HEK293 (cell line): Measurements from ENCODE around the gene KIF5A.

Experiments used
- CTCF ChIA-PET: fragments of 350-600 bp; formaldehyde crosslinking; extraction: SDS; loops from one replicate; lab custom pipeline; 2021; ENCODE audit warnings: antibody characterized with exemption; lab: Yijun Ruan, JAX
- POLR2A ChIA-PET: fragments of 300-600 bp; formaldehyde crosslinking; extraction: SDS; loops from one replicate; lab custom pipeline; 2020; ENCODE audit warnings: antibody characterized with exemption, inconsistent platforms; lab: Yijun Ruan, JAX
- H3K27ac ChIP-seq: fragments of 200-500 bp; sonication (Bioruptor generic); 2 replicates; pipeline ENCODE4 v1.5.1; 2014; ENCODE audit warnings: low read depth, low read length, control low read depth, inconsistent platforms; ENCODE audit errors: extremely low read depth
- H3K36me3 ChIP-seq, 2 experiments: fragments of 200-500 bp in 1 of 2; sonication (Bioruptor generic) in 1 of 2; 1 replicate in 1 of 2; 2 replicates in 1 of 2; pipeline ENCODE4 v1.5.1; 2014 to 2017; ENCODE audit warnings: inconsistent platforms in 2 of 2, low read length in 2 of 2; ENCODE audit not compliant: control insufficient read depth in 2 of 2, insufficient read depth in 1 of 2
- H3K4me1 ChIP-seq: fragments of 200-500 bp; sonication (Bioruptor generic); 2 replicates; pipeline ENCODE4 v1.5.1; 2014; ENCODE audit warnings: mild to moderate bottlenecking, low read length, inconsistent platforms; ENCODE audit not compliant: control insufficient read depth, insufficient read depth
- H3K4me3 ChIP-seq: 2 replicates; pipeline ENCODE4 v1.5.1; 2011; ENCODE audit warnings: low read depth, mild to moderate bottlenecking, control low read depth, low read length, moderate library complexity
- H3K9me3 ChIP-seq: fragments of 200-500 bp; sonication (Bioruptor generic); 2 replicates; pipeline ENCODE4 v1.5.1; 2014; ENCODE audit warnings: low read depth, low read length, inconsistent platforms; ENCODE audit not compliant: control insufficient read depth, insufficient read depth
- EGR2 ChIP-seq: fragments of 450-650 bp; formaldehyde crosslinking; IDR thresholded peaks from 2 replicates; pipeline ENCODE4 v1.5.1; 2016; ENCODE audit warnings: low read depth, missing biosample characterization, missing genetic modification characterization
- GLIS1 ChIP-seq: fragments of 450-650 bp; formaldehyde crosslinking; IDR thresholded peaks from 2 replicates; pipeline ENCODE4 v1.5.1; 2016; ENCODE audit warnings: missing biosample characterization, missing genetic modification characterization
- ZBTB17 ChIP-seq: fragments of 450-650 bp; formaldehyde crosslinking; IDR thresholded peaks from 2 replicates; pipeline ENCODE4 v1.5.1; 2016; ENCODE audit warnings: missing biosample characterization, missing genetic modification characterization
- ZFHX2 ChIP-seq: fragments of 450-650 bp; formaldehyde crosslinking; conservative IDR thresholded peaks from 2 replicates; pipeline ENCODE4 v1.5.1; 2016; ENCODE audit warnings: missing biosample characterization, missing genetic modification characterization
- ZNF10 ChIP-seq: fragments of 450-650 bp; formaldehyde crosslinking; IDR thresholded peaks from 2 replicates; pipeline ENCODE4 v1.5.1; 2017; ENCODE audit warnings: missing biosample characterization, missing genetic modification characterization
- ZNF335 ChIP-seq: fragments of 450-650 bp; formaldehyde crosslinking; conservative IDR thresholded peaks from 2 replicates; pipeline ENCODE4 v1.5.1; 2016; ENCODE audit warnings: missing biosample characterization, missing genetic modification characterization
- ZNF558 ChIP-seq: fragments of 450-650 bp; formaldehyde crosslinking; IDR thresholded peaks from 2 replicates; pipeline ENCODE4 v1.5.1; 2016; ENCODE audit warnings: missing biosample characterization, missing genetic modification characterization
- ZNF785 ChIP-seq: fragments of 450-650 bp; formaldehyde crosslinking; IDR thresholded peaks from 2 replicates; pipeline ENCODE4 v1.5.1; 2016; ENCODE audit warnings: missing biosample characterization, missing genetic modification characterization
- TF ChIP-seq, protein P1 (sequence below): fragments of 450-650 bp; formaldehyde crosslinking; conservative IDR thresholded peaks from 2 replicates; pipeline ENCODE4 v1.5.1; 2016; ENCODE audit warnings: low read depth, missing biosample characterization, missing genetic modification characterization
- TF ChIP-seq, protein P2 (sequence below): fragments of 450-650 bp; formaldehyde crosslinking; IDR thresholded peaks from 2 replicates; pipeline ENCODE4 v1.5.1; 2017; ENCODE audit warnings: missing biosample characterization, missing genetic modification characterization
- TF ChIP-seq, protein P3 (sequence below): fragments of 450-650 bp; formaldehyde crosslinking; IDR thresholded peaks from 2 replicates; pipeline ENCODE4 v1.5.1; 2016; ENCODE audit warnings: missing biosample characterization, missing genetic modification characterization
- TF ChIP-seq, protein P4 (sequence below): fragments of 450-650 bp; formaldehyde crosslinking; IDR thresholded peaks from 2 replicates; pipeline ENCODE4 v1.5.1; 2016; ENCODE audit warnings: missing biosample characterization, missing genetic modification characterization

Gene KIF5A

DNA sequence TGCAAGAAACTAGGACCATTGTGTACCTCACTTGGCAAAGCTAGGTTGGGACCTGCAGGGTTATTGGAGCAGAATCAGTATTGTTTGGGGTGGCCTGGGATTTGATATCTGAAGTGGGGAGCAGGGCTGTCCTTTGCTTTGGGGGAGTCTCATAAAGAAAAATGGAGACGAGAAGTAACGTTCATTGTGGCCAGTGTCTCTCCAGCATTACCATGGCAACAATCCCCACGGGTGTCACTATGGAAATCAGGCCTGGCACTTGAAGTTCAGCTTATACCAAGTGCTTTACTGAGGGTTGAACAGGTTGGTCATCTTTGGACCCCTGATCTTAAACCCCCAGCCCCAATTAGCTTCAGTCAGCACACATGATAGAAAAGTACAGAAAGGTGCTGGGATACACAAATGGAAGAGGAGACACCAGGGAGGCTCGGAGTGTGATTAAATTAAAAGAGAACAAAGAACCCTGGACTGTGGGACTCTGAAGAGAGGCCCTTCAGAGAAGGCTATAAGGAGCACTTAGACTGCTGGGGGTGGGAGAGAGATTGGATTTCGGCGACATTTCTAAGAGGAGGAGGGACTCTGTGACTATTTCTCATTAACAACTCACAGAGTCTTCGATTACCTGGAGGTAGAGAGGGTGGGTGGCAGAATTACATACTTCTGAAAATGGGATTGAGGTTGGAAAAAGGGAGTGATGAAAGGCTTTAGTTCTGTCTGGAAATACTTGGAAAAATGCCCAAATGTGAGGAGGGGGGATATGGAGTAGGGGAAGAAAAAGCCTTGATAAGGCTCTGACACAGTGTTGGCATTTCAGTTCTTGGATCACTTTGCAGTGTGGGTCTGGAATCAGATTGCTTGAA is 3.7 kb downstream of the KIF5A start (continued):
- TF ChIP-seq ZFHX2 (tag by site-specific recombination) (peak; percentile 84), GLIS1 (tag by site-specific recombination) (peak; percentile 38), ZBTB17 (tag by site-specific recombination) (peak; percentile 27; the same call in 1 of the 2 replicates), ZNF10 (tag by site-specific recombination) (no peak), ZNF558 (tag by site-specific recombination) (peak; percentile 44; the same call in 1 of the 2 replicates)
- TF ChIP-seq, protein P1, sequence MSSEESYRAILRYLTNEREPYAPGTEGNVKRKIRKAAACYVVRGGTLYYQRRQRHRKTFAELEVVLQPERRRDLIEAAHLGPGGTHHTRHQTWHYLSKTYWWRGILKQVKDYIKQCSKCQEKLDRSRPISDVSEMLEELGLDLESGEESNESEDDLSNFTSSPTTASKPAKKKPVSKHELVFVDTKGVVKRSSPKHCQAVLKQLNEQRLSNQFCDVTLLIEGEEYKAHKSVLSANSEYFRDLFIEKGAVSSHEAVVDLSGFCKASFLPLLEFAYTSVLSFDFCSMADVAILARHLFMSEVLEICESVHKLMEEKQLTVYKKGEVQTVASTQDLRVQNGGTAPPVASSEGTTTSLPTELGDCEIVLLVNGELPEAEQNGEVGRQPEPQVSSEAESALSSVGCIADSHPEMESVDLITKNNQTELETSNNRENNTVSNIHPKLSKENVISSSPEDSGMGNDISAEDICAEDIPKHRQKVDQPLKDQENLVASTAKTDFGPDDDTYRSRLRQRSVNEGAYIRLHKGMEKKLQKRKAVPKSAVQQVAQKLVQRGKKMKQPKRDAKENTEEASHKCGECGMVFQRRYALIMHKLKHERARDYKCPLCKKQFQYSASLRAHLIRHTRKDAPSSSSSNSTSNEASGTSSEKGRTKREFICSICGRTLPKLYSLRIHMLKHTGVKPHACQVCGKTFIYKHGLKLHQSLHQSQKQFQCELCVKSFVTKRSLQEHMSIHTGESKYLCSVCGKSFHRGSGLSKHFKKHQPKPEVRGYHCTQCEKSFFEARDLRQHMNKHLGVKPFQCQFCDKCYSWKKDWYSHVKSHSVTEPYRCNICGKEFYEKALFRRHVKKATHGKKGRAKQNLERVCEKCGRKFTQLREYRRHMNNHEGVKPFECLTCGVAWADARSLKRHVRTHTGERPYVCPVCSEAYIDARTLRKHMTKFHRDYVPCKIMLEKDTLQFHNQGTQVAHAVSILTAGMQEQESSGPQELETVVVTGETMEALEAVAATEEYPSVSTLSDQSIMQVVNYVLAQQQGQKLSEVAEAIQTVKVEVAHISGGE (tag by site-specific recombination) = no peak

DNA sequence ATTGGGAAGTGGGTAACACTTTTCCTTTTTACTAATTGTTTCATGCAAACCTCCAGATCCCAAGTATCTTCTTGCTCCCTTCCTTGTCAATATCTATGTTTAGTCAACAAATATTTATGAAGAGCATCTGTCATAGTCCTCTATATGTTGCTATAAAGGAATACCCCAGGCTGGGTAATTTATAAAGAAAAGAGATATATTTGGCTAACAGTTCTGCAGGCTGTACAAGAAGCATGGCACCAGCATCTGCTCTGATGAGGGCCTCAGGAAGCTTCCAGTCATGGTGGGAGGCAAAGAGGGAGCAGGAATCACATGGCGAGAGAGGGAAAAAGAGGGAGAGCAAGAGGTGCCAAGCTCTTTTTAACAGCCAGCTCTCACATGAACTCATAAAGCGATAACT is 4.6 kb downstream of the KIF5A start:
- H3K36me3 ChIP-seq = no peaks in the 10 kb centered on the region
- ChIA-PET POLR2A (no interaction called here), CTCF (no interaction called here)
- H3K9me3 ChIP-seq = no peaks in the 10 kb centered on the region
- H3K4me1 ChIP-seq = peaks cover 2% of the 10 kb centered on the region; the same call in 1 of the 2 replicates
- no peak for TF ChIP-seq EGR2 (tag by site-specific recombination)
- TF ChIP-seq, protein P2, sequence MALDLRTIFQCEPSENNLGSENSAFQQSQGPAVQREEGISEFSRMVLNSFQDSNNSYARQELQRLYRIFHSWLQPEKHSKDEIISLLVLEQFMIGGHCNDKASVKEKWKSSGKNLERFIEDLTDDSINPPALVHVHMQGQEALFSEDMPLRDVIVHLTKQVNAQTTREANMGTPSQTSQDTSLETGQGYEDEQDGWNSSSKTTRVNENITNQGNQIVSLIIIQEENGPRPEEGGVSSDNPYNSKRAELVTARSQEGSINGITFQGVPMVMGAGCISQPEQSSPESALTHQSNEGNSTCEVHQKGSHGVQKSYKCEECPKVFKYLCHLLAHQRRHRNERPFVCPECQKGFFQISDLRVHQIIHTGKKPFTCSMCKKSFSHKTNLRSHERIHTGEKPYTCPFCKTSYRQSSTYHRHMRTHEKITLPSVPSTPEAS = no peak
- TF ChIP-seq ZNF335 = no peak
- no peak for TF ChIP-seq ZNF785 (tag by site-specific recombination)
- TF ChIP-seq, protein P3, sequence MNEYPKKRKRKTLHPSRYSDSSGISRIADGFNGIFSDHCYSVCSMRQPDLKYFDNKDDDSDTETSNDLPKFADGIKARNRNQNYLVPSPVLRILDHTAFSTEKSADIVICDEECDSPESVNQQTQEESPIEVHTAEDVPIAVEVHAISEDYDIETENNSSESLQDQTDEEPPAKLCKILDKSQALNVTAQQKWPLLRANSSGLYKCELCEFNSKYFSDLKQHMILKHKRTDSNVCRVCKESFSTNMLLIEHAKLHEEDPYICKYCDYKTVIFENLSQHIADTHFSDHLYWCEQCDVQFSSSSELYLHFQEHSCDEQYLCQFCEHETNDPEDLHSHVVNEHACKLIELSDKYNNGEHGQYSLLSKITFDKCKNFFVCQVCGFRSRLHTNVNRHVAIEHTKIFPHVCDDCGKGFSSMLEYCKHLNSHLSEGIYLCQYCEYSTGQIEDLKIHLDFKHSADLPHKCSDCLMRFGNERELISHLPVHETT (tag by site-specific recombination) = no peak
- no peak overlapping the region for H3K4me3 ChIP-seq
- H3K27ac ChIP-seq = no peak overlapping the region

DNA sequence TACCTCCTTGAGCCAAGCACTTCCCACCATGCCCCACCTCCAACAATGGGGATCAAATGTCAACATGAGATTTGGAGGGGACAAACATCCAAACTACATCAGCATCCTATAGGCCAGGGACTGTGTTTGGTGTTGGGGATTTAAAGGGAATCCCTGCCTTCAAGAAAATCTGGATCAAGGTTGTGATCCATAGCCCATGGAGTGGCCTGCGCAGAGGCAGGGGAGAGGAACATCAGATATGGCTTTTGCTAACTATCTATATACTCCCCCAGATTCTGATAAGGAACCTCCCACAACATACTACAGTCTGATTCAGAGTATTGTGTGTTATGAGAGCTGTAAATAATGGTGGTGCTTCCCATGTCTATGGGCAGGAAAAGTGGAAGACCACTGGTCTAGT is 5.1 kb downstream of the KIF5A start:
- Histone ChIP-seq H3K4me3 (no peak overlapping the region), H3K4me1 (peaks cover 2% of the 10 kb centered on the region; the same call in 1 of the 2 replicates), H3K9me3 (no peaks in the 10 kb centered on the region), H3K36me3 (no peaks in the 10 kb centered on the region), H3K27ac (no peak overlapping the region)
- CTCF ChIA-PET = no interaction called here
- TF ChIP-seq EGR2 (tag by site-specific recombination) (peak; percentile 75), ZFHX2 (tag by site-specific recombination) (peak; percentile 60)
- TF ChIP-seq, protein P4, sequence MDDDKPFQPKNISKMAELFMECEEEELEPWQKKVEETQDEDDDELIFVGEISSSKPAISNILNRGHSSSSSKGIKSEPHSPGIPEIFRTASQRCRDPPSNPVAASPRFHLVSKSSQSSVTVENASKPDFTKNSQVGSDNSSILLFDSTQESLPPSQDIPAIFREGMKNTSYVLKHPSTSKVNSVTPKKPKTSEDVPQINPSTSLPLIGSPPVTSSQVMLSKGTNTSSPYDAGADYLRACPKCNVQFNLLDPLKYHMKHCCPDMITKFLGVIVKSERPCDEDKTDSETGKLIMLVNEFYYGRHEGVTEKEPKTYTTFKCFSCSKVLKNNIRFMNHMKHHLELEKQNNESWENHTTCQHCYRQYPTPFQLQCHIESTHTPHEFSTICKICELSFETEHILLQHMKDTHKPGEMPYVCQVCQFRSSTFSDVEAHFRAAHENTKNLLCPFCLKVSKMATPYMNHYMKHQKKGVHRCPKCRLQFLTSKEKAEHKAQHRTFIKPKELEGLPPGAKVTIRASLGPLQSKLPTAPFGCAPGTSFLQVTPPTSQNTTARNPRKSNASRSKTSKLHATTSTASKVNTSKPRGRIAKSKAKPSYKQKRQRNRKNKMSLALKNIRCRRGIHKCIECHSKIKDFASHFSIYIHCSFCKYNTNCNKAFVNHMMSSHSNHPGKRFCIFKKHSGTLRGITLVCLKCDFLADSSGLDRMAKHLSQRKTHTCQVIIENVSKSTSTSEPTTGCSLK (tag by site-specific recombination) = no peak
- POLR2A ChIA-PET = no interaction called here
